T-helper 2 cell treated with Interferon-gamma antibody and Interleukin-4, amounts not matched to agents 5 μg/mL and 100 μg/mL, for 36 hours (primary cell): ENCODE results near the gene BRSK2.
A peak's percentile ranks its signal among the peaks of the same experiment; 100 is the strongest.
"Not testable (repeated sequence)": the region's sequence is repeated elsewhere in the genome, so short reads cannot be mapped to it uniquely, and the experiment has no call there.

Source experiments
- DNase-seq: peaks from one replicate; pipeline ENCODE4 v3.0.0; 2021; ENCODE audit warnings: low spot score
- H3K27ac Mint-ChIP-seq: one replicate; pipeline ENCODE4 v1.8.0; 2021; ENCODE audit warnings: mild to moderate bottlenecking, mixed read lengths
- H3K27me3 Mint-ChIP-seq: one replicate; pipeline ENCODE4 v1.8.0; 2021; ENCODE audit warnings: low read depth, mixed read lengths
- H3K36me3 Mint-ChIP-seq: one replicate; pipeline ENCODE4 v1.8.0; 2021; ENCODE audit warnings: low read depth, mixed read lengths
- H3K4me1 Mint-ChIP-seq: one replicate; pipeline ENCODE4 v1.8.0; 2021; ENCODE audit warnings: low read depth, mixed read lengths
- H3K4me3 Mint-ChIP-seq: one replicate; pipeline ENCODE4 v1.8.0; 2022; ENCODE audit warnings: mild to moderate bottlenecking, moderate library complexity, mixed read lengths
- H3K9me3 Mint-ChIP-seq: one replicate; pipeline ENCODE4 v1.8.0; 2021; ENCODE audit warnings: mixed read lengths

Gene BRSK2

GRCh38 chr11:1389932-1390568 lies at the start of gene BRSK2:
TSS of gene BRSK2 (plus strand) at chr11:1389934. CDS start at chr11:1390285, 351 bp downstream.
- H3K27ac Mint-ChIP-seq = no peak within 1 kb of the TSS

GRCh38 chr11:1340111-1340510 lies 49.6 kb upstream of the BRSK2 start:
- peaks cover 14% of the 10 kb centered on the region for H3K27me3 Mint-ChIP-seq
- peaks cover 1% of the 10 kb centered on the region for H3K36me3 Mint-ChIP-seq
- H3K27ac Mint-ChIP-seq = no peak overlapping the region
- no peak for DNase-seq
- H3K4me3 Mint-ChIP-seq = no peak overlapping the region
- H3K4me1 Mint-ChIP-seq = peaks cover 10% of the 10 kb centered on the region
- H3K9me3 Mint-ChIP-seq = no peaks in the 10 kb centered on the region

More at GRCh38 chr11:1389932-1390568, at the start of gene BRSK2:
- H3K4me1 Mint-ChIP-seq = no peaks in the 10 kb centered on the region
- H3K9me3 Mint-ChIP-seq = no peaks in the 10 kb centered on the region
- no peaks in the 10 kb centered on the region for H3K36me3 Mint-ChIP-seq
- no peak for DNase-seq
- H3K4me3 Mint-ChIP-seq = peak within 1 kb of the TSS; percentile 50
- H3K27me3 Mint-ChIP-seq = peaks cover 28% of the 10 kb centered on the region

DNA sequence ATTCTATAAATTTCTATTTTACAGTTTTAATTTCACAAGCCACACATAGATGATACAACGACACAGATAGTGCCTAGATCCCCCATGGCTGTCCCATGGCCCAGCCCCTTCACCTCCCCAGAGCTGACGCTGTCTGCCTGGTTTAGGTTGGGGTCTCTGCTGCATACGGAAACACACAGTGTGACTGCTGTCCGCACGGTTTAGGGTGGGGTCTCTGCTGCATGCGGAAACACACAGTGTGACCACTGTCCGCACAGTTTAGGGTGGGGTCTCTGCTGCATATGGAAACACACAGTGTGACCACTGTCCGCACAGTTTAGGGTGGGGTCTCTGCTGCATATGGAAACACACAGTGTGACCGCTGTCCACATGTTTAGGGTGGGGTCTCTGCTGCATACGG lies 48.5 kb upstream of the BRSK2 start:
- not testable (repeated sequence) for H3K4me3 Mint-ChIP-seq, DNase-seq, H3K4me1 Mint-ChIP-seq, H3K27me3 Mint-ChIP-seq, H3K27ac Mint-ChIP-seq, H3K36me3 Mint-ChIP-seq, H3K9me3 Mint-ChIP-seq

DNA sequence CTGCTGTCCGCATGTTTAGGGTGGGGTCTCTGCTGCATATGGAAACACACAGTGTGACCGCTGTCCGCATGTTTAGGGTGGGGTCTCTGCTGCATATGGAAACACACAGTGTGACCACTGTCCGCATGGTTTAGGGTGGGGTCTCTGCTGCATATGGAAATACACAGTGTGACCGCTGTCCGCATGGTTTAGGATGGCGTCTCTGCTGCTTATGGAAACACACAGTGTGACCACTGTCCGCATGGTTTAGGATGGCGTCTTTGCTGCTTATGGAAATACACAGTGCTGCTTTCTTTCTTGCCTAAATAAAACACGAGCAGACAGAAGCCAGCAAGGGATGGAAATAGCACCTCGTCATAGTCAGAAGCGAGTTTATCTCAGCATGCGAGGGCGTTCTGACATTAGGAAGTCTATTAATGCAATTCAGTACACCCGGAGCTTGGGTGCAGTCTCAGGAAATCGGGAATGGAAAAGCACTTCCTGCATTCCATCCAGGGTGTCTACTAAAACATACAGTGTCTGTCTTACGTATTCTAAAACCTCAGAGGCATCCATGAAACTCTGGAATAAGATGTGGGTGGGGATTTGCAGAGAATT lies 47.7 kb upstream of the BRSK2 start:
- Mint-ChIP-seq H3K4me3 (no peak overlapping the region), H3K36me3 (peaks cover 1% of the 10 kb centered on the region), H3K27me3 (peaks cover 9% of the 10 kb centered on the region), H3K27ac (no peak overlapping the region), H3K4me1 (peaks cover 2% of the 10 kb centered on the region), H3K9me3 (no peaks in the 10 kb centered on the region)
- DNase-seq = no peak

DNA sequence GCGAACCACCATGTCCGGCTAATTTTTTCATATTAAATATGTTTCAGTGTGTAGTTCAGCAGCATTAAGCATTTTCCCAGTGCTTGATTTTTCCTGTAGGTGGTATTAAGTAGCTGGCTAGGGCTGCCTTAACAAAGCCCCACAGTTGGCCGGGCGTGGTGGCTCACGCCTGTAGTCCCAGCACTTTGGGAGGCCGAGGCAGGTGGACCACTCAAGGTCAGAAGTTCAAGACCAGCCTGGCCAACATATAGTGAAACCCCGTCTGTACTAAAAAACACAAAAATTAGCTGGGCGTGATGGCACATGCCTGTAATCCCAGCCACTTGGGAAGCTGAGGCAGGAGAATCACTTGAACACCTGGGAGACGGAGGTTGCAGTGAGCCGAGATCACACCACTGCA lies 46.8 kb upstream of the BRSK2 start:
- no peak overlapping the region for H3K27ac Mint-ChIP-seq
- no peaks in the 10 kb centered on the region for H3K9me3 Mint-ChIP-seq
- no peak overlapping the region for H3K4me3 Mint-ChIP-seq
- DNase-seq = no peak
- H3K4me1 Mint-ChIP-seq = no peaks in the 10 kb centered on the region
- H3K27me3 Mint-ChIP-seq = peaks cover 6% of the 10 kb centered on the region
- no peaks in the 10 kb centered on the region for H3K36me3 Mint-ChIP-seq

- Mint-ChIP-seq H3K9me3 (no peaks in the 10 kb centered on the region), H3K27me3 (no peaks in the 10 kb centered on the region), H3K36me3 (no peaks in the 10 kb centered on the region), H3K4me3 (no peak overlapping the region), H3K27ac (no peak overlapping the region), H3K4me1 (no peaks in the 10 kb centered on the region)
- DNase-seq = no peak
These were observed 46.2 kb upstream of the BRSK2 start for GRCh38 chr11:1343391-1344055.

- no peaks in the 10 kb centered on the region for H3K27me3 Mint-ChIP-seq
- H3K36me3 Mint-ChIP-seq = no peaks in the 10 kb centered on the region
- H3K4me3 Mint-ChIP-seq = no peak overlapping the region
- H3K27ac Mint-ChIP-seq = no peak overlapping the region
- no peaks in the 10 kb centered on the region for H3K9me3 Mint-ChIP-seq
- H3K4me1 Mint-ChIP-seq = no peaks in the 10 kb centered on the region
- no peak for DNase-seq
These were observed 45.6 kb upstream of the BRSK2 start for GRCh38 chr11:1344056-1344635.

- H3K36me3 Mint-ChIP-seq = no peaks in the 10 kb centered on the region
- H3K4me3 Mint-ChIP-seq = no peak overlapping the region
- H3K4me1 Mint-ChIP-seq = no peaks in the 10 kb centered on the region
- H3K27ac Mint-ChIP-seq = no peak overlapping the region
- no peaks in the 10 kb centered on the region for H3K27me3 Mint-ChIP-seq
- H3K9me3 Mint-ChIP-seq = no peaks in the 10 kb centered on the region
- DNase-seq = no peak
These were observed 43.8 kb upstream of the BRSK2 start for GRCh38 chr11:1345737-1346513.

DNA sequence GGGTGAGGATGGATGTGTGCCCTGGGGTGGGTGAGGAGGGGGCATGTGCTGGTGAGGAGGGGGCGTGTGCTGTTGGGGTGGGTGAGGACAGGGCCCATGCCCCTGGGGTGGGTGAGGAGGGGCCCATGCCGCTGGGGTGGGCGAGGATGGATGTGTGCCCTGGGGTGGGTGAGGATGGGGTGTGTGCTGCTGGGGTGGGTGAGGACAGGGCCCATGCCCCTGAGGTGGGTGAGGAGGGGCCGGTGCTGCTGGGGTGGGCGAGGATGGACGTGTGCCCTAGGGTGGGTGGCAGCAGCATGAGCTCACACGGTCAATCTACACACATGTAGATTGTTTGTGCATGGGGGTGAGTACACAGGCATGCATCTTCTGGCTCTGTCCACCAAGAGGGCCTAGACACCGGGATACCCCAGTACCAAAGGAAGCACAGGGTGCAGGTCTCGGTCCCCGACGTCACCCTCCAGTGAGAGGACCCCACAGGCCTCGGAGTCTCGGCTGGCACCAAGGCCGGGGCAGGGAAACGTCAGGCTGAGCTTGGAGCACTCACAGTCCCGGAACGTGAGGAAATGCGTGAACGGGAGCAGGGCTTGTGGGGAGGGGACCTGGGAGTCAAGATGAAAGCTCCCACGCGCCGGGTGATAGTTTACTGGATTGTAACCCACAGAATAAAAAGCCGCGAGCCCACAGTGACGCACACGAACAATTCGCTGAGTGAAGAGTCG lies 42.9 kb upstream of the BRSK2 start:
- Mint-ChIP-seq H3K9me3 (no peaks in the 10 kb centered on the region), H3K27me3 (no peaks in the 10 kb centered on the region), H3K27ac (no peak overlapping the region), H3K36me3 (no peaks in the 10 kb centered on the region), H3K4me3 (no peak overlapping the region), H3K4me1 (no peaks in the 10 kb centered on the region)
- DNase-seq = no peak

GRCh38 chr11:1347411-1347999 lies 42.2 kb upstream of the BRSK2 start:
- H3K4me1 Mint-ChIP-seq, H3K27me3 Mint-ChIP-seq, H3K27ac Mint-ChIP-seq, H3K36me3 Mint-ChIP-seq, DNase-seq, H3K4me3 Mint-ChIP-seq, H3K9me3 Mint-ChIP-seq: not testable (repeated sequence)

DNA sequence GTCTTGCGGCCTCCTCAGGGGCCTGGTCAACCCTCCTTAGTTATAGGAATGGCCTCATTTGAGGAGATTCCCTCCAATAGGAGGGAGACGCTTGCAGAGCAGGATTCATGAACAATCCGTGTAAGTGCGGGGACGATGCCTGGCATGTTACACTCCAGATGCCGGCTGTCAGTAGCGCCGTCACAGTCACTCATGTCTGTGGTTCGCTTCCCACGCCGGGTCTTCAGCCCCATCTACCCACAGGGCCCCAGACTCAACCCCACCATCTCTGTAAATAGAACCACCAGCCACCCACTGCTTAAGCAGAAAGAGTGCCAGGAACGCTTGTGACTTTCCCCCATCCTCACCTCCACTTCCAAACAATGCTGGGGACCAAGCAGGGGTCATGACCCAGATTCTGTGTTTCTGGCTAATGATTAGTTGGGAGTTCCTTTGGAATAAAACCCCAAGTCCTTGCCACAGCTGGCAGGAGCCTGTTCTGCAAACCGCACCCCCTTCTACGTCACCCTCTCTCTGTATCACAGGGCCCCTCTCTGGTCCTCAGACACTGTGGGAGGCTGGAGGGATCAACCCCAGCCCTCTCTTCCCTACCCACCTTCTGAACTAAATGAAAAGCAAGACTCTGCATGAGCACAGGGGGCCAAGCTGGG lies 41.5 kb upstream of the BRSK2 start:
- H3K4me3 Mint-ChIP-seq = no peak overlapping the region
- no peak for DNase-seq
- H3K4me1 Mint-ChIP-seq = no peaks in the 10 kb centered on the region
- no peaks in the 10 kb centered on the region for H3K36me3 Mint-ChIP-seq
- no peaks in the 10 kb centered on the region for H3K9me3 Mint-ChIP-seq
- no peaks in the 10 kb centered on the region for H3K27me3 Mint-ChIP-seq
- no peak overlapping the region for H3K27ac Mint-ChIP-seq

- H3K36me3 Mint-ChIP-seq = no peaks in the 10 kb centered on the region
- H3K27me3 Mint-ChIP-seq = no peaks in the 10 kb centered on the region
These were observed 40.9 kb upstream of the BRSK2 start for GRCh38 chr11:1348796-1349326.

More at GRCh38 chr11:1348796-1349326, 40.9 kb upstream of the BRSK2 start:
- Mint-ChIP-seq H3K4me3 (no peak overlapping the region), H3K27ac (no peak overlapping the region), H3K4me1 (no peaks in the 10 kb centered on the region), H3K9me3 (no peaks in the 10 kb centered on the region)
- no peak for DNase-seq
